Stimulated activated CD8-positive, alpha-beta memory T cell treated with anti-CD3 and anti-CD28 coated beads, Interleukin-12 subunit alpha, Interleukin-12 subunit beta, amount 100 ng/mL, for 1 hour (primary cell): ENCODE measurements around the gene TSHZ1.
"Not testable (repeated sequence)": the region's sequence is repeated elsewhere in the genome, so short reads cannot be mapped to it uniquely, and the experiment has no call there.

Experiments used
- DNase-seq: peaks from one replicate; pipeline ENCODE4 v3.0.0-alpha.2; 2020; ENCODE audit warnings: low read depth

The TSHZ1 gene

DNA sequence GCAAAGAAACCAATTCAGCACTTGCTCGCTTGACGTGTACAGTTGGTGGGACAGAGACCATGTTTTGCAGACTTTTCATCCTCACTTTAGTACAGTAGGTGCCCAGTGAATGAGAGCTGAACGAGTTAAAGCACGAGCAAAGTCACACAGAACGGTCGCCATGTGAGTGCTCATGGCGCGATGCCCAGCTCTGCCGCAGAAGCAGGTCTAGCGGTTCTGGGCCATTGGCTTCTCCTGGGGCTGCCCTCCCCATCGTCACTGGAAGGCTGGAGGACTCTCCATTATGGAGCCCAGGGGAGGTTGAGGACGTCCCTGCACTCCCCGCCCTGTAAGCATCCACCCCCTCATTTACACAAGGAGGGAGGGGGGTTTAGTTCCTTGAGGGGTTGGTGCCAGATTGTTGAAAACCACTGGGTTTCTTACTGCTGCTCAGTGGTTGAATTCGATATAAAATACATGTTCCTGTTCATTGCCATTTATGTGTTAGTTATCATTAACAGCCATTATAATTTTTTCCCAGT, 26.6 kb upstream of the TSHZ1 start:
- DNase-seq, result no peak

DNA sequence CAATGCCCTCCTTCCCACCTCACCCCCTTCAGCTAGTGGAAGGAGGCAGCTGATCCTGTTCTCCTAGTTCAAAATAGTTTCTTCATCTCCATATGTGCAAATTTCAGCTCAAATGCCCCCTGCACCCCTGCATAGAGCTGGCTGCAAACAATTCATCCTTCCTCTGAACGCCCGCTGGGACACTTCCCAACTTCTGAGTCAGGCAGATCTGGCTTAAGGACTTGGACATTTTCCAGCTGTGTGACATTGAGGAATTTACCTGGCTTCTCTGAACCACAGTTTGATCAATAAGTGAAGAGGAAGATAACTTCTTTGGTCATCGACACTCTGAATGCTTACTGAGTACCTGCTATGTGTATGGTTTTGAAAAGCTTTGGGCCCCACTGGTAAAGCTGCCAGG, 25.1 kb upstream of the TSHZ1 start:
- DNase-seq, result no peak

- not testable (repeated sequence) for DNase-seq
These were observed 22.9 kb upstream of the TSHZ1 start for GRCh38 chr18:75187702-75188101.

DNA sequence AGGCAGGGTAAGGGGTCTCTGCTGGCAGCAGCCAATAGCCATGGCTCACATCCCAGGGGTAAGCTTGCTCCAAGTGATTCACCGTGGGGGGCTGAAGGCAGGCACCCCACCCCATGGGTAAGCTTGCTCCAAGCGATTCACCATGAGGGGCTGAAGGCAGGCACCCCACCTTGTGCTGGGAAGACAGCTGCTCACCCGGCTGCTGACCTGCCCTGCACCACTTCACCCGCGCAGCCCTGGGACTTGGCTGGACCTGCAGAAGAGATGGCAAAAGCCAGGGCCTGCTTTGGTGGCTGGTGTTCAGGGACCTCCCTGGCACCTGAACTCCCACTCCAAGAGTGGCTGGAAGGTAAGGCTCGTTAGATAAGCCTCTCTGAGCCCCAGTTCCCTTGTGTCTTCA, 20.9 kb upstream of the TSHZ1 start:
- no peak for DNase-seq

DNA sequence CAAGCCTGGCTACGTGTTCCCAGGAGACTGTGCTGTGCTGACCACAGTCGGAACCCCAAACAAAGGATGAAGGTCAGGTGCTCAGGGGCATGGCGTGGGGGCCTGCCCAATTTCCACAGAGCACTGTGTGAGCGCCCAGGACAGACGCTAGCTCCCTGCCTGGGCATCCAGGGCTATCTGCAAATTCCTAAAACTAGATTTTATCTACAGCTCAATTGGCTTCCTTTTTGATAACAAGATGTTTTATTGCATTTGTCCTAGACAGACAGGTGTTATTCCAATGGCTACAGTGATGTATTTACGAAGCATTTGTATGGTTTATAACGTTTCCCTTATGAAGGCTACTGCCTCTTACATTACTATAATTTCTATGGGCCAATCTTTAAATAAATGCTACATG, 17.7 kb upstream of the TSHZ1 start:
- DNase-seq, result no peak

- DNase-seq, result no peak
These were observed 12.6 kb upstream of the TSHZ1 start for GRCh38 chr18:75198036-75198435.

DNA sequence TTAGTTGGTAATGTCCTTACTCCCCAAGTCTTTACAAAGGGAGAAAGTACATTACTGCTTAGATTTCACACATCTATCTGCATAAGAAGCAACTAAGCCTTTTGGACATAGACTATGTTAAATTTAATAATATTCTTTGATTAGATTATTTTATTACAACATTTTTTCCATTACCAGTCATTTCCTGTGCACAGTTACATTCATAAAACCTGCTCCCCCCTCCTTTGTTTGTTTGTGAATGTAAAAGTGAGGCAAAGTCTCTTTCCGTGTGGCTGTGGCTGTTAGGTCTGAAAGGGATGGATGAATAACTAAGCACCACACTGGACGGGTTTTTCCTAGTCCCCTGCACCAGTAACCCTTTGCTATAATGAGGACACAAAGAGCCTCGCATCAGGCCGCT, 11.3 kb upstream of the TSHZ1 start:
- DNase-seq, result no peak

DNA sequence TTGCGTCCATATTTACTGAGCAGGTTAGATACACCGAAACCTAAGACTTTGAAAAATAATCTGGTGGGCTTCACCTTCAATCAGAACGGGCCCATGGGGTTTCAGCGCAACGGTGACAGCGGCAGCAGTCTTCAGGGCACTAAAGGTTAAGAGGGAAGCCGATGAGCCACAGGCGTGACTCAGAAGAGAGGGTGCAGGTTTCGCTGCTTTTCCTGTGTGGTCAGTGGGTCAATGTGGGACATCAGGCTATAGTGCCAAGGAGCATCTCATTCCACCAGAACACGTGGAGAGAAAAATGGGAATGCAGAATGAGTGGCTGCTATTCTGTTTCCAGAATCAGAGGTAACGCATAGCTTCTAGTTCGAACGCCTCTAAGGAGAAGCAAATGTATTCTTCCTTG, 10.5 kb upstream of the TSHZ1 start:
- DNase-seq, result no peak

- no peak for DNase-seq
These were observed 9.9 kb upstream of the TSHZ1 start for GRCh38 chr18:75200605-75201280.

DNA sequence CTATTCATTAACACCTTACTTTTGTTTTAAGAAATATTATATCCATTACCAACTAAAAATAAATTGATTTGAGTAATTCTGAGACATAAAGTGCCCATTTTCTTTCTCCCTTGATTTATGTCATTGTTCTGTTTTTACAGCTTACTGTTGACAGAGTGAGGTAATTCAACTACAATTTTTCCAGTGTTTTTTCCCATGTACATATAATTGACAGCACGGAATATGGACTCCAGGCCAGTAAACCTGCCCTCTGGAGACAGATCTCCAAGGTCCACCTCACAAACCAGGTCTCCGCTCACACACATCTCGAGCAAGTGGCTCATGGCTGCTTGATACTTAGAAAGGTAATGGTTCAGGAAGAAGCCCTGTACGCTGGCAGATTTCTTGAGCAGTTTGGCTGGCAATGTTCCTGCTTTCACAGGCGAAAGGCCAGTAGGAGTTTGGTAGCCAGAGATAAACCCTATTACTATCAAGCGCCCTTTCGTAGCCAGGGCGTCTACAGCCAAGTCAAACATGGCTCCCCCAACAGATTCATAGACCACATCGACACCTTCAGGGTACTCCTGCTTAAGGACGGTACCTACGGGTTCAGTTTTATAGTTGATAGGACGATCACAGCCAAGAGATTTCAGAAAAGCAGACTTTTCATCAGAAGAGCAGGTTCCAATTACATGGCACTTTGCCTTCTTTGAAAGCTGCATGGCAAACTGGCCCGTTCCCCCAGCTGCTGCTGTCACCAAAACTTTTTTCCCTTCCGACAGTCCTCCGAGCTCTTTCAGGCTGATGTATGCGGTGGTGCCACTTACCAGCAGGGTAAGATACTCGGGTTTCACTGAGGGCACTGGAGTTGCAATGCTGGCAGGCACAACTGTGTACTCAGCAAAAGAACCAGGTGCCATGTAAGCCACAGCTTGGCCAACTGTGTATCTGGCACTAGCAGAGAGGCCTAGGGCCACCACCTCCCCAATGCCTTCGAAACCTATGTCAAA, 9.0 kb upstream of the TSHZ1 start:
- DNase-seq, result no peak

DNA sequence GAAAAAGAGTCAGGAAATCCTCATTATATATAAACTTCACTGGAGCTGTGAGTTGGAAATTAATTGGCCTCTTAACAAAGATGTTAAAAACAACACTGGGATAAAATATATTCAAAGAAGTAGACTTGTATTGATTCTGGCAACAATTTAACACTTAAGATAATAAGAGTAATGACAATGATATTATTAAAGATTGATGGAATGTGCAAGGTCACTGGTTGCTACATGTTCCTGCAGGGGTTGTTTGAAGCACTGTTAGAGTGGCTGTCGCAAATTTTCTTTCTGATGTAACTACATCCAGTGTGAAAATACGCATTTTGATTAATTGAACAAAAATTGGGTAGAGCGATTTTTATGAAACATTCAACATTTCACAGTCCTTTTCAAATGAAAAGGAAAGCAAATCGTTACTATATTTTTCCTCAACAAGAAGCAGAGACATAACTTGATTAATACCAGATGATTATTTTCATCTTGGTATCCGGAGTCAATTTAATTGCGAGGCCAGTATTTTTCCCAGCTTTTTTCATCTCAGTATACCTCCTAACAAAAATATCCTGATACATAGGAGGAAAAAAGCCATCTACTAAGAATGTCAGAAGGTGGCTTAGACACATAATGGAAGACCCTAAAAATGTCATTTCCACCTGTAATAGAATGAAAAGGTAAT, 7.8 kb upstream of the TSHZ1 start:
- no peak for DNase-seq

- no peak for DNase-seq
These were observed 7.0 kb upstream of the TSHZ1 start for GRCh38 chr18:75203416-75204268.

GRCh38 chr18:75204269-75204731, 6.3 kb upstream of the TSHZ1 start:
- DNase-seq, result no peak

DNA sequence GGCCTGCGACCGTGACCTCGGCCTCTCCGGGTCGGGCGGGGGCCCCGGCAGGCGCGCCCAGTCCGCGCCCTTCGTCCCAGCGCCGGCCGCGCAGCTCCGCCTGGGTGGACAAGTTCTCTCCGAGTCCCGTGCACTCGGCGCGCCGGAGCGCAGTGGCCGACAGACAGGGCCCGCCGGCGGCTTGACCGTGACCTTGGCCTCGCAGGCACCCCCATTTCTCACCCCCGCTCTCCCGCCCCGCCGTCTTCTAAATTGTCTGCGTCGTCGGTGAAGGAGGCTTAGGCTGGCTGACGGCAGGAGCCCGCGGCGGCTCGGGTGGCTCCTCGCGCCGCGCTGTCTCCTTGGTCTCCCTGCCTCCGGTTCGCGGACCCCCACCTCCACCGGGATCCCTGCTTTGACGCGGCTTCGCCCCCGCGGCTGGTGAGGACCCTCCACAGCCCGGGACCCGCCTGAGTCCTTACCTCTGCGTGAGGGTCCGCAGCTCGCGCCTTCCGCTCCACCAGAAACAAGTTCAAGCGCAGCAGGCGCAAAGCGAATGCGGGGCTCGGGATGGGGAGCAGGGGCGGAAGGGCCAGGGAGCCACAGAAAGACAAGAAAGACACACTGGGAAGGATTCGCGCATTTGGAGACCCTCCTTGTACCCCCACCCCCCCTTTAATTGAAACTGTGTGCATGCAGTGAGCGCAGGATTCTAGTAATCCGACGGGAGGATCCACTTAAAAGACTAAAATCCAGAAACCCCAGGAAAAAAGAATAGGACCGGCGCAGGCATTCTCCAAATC, 5.7 kb upstream of the TSHZ1 start:
- DNase-seq, result no peak

GRCh38 chr18:75205514-75206132, 5.0 kb upstream of the TSHZ1 start:
- no peak for DNase-seq

DNA sequence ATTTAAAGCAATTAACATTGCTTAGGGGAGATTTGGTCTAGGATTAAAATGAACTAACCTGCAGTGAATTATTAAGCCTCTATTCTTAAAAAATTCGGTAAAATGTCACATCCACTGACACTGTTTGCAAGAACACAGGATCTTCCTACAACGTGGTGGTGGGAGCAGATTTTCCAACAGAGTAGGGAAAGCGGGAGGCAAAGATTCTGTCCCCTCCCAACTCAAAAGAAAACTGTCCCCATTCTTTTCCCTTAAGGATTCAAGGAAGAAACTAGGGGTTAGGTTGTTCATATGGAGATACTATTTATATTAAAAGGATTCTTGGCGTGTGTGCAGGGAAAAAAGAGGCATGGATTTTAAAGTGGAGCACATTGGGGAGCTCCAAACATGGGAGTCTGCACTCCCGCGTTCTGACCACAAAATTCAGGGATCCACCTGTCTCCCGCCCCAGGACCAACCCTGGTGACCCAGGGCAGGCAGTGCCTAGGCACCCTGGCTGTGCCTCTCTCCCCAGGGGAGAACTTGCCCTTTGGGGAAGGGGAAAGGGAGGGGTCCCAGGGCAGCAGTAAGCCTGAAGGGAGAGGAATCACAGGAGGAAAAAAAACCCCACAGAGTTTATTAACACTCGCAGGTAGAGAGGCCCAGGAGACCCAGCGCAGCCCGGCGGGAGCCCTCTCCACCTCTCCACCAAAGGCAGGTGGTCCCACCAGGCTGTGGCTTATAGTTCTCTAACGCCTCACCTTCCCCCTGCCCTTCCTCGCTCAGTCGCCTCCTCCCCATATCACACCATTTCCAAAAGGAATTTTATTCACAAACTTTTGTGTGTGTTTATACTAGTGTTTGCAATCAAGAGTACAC, 3.9 kb upstream of the TSHZ1 start:
- no peak for DNase-seq

DNA sequence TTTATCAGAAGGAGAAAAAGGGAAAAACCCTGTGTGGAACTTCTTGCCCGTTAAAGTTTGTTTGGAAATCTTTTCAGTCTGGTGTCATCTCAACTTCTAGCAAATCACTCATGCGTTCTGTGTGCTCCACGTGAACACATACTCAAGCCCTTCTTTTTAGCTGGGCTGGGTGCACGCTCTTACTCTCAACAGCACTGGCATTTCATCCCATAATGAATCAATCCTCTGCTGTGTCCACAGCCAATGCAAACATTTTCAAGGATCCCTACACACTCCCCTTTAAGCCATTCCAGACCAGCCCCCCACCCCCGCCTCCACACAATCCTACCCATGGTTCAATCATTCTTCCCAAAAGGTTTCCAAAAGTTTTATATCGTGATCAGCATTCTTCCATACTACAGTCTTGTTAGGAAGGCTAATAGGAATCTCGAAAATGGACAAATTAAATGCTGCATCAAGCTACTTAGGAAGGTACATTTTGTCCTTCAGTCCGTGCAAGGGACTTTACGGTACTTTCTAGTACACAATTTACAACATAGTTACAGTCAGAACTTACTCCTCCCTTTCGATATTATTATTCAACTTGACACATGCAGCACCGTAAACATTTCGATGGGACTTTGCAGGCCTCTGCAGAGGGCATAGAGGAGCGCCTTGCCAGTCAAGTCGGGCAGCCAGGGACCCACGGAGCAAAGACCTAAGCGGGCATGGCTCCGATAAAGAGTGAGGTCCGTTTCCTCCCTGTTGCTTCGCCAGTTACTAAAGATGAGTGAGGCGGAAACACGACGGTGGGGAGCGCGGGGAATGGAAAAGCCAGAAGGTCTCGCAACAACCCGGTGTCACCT, 3.1 kb upstream of the TSHZ1 start:
- no peak for DNase-seq

- peak; percentile 10 for DNase-seq
These were observed 2.3 kb upstream of the TSHZ1 start for GRCh38 chr18:75208155-75208835.
